GM10248 (cell line): ENCODE measurements around the gene SCYL3.
A peak's percentile ranks its signal among the peaks of the same experiment; 100 is the strongest.

ENCODE experiments used
- CTCF ChIA-PET: fragments of 300-600 bp; sonication (Branson Sonifier 250); formaldehyde crosslinking; extraction: SDS; loops from one replicate; lab custom pipeline; 2021; ENCODE audit warnings: antibody characterized with exemption; lab: Yijun Ruan, JAX
- POLR2A ChIA-PET: fragments of 350-650 bp; sonication (Branson Sonifier 250); formaldehyde crosslinking; extraction: SDS; loops from one replicate; lab custom pipeline; 2020; ENCODE audit warnings: antibody characterized with exemption; lab: Yijun Ruan, JAX
- DNase-seq: peaks from one replicate; pipeline ENCODE4 v3.0.0; 2012; ENCODE audit errors: extremely low spot score
- TF ChIP-seq, protein P1 (sequence below): IDR thresholded peaks from 2 replicates; pipeline ENCODE4 v1.5.1; 2012; ENCODE audit warnings: mild to moderate bottlenecking, low read depth; ENCODE audit errors: extremely low read depth, missing control alignments, control extremely low read depth

The SCYL3 gene

GRCh38 chr1:169892176-169892926 lies 1.3 kb downstream of the SCYL3 start:
- CTCF ChIA-PET, result interaction anchor here (0.9 to 3.0 kb wide), 11 partner anchors 8 to 641 kb away, joined by 3 to 21 read pairs (median 4); partner anchors contain the start of gene KIFAP3
- POLR2A ChIA-PET, result no interaction called here
- TF ChIP-seq, protein P1, sequence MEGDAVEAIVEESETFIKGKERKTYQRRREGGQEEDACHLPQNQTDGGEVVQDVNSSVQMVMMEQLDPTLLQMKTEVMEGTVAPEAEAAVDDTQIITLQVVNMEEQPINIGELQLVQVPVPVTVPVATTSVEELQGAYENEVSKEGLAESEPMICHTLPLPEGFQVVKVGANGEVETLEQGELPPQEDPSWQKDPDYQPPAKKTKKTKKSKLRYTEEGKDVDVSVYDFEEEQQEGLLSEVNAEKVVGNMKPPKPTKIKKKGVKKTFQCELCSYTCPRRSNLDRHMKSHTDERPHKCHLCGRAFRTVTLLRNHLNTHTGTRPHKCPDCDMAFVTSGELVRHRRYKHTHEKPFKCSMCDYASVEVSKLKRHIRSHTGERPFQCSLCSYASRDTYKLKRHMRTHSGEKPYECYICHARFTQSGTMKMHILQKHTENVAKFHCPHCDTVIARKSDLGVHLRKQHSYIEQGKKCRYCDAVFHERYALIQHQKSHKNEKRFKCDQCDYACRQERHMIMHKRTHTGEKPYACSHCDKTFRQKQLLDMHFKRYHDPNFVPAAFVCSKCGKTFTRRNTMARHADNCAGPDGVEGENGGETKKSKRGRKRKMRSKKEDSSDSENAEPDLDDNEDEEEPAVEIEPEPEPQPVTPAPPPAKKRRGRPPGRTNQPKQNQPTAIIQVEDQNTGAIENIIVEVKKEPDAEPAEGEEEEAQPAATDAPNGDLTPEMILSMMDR, result no peak
- no peak for DNase-seq

- CTCF ChIA-PET, result interaction anchor here (0.9 to 1.8 kb wide), 9 partner anchors 9 to 642 kb away, joined by 3 to 6 read pairs (median 3); no protein-coding TSS in a partner anchor
- no peak for DNase-seq
- TF ChIP-seq, protein P1, result no peak
- POLR2A ChIA-PET, result interaction anchor here (0.9 kb wide), 1 partner anchor 35 kb away, joined by 3 read pairs; no protein-coding TSS in a partner anchor
Measured at GRCh38 chr1:169891539-169891885, 2.2 kb downstream of the SCYL3 start.

DNA sequence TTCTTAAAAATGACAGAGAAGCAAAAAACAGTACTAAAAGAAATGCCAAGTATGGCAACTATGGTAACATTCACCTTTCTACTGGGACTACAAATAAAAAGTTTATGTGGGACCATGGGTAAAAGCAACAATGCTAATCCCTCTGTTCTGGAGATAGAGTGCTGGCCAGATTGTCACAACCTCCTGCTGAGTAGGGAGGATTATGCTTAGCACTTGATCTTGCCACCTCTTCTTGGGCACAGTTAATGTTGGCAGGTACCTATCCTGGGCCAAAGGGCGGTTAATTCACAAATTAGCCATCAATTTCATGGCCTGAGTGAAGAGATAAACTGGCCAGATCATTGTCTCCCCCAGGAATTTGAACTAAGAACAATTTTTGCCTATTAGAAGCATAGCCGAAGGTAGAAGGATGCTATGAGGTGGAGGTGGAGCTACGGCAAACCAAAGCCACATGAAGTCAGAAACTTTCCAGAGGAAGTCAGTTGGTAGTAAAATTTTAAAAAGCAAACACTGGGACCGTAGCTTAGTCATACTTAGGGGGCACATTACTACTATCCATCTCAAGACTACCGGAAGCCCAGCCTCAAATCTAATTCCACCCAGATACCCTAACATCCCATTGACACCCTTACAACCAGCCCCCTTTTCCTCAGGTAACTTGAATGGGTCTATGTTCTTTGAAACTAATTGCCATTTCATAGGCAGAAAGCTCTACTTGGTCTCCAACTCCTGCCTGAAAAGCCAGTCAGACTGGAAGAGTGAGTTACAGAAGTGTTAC lies 2.7 kb downstream of the SCYL3 start:
- TF ChIP-seq, protein P1, result no peak
- ChIA-PET POLR2A (interaction anchor here (0.9 kb wide), 1 partner anchor 35 kb away, joined by 3 read pairs; no protein-coding TSS in a partner anchor), CTCF (interaction anchor here (0.9 to 1.8 kb wide), 9 partner anchors 8 to 642 kb away, joined by 3 to 6 read pairs (median 3); no protein-coding TSS in a partner anchor)
- peak; percentile 35 for DNase-seq

DNA sequence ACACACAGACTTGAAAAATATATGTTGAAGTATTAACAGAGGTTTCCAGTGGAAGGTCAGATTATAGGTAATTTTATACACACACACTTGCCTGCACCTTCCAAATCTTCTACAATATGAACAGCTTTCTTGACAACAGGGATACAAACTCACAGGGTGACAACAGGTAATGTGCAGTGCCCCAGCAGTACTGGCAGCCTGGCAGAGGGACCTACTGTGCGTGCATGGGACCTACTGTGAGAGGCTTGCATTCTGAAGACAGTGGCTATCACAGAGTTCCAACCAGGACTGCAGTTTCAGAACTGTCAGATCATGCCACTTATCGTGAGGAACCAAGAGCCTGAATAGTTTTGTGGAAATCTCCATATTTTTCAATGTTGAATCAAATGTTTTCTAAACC lies 3.8 kb downstream of the SCYL3 start:
- DNase-seq, result no peak
- TF ChIP-seq, protein P1, result no peak
- ChIA-PET CTCF (interaction anchor here (1.5 to 3.3 kb wide), 2 partner anchors 11 to 21 kb away, joined by 3 to 11 read pairs; no protein-coding TSS in a partner anchor), POLR2A (no interaction called here)

GRCh38 chr1:169886931-169887330 lies 6.8 kb downstream of the SCYL3 start:
- ChIA-PET POLR2A (no interaction called here), CTCF (interaction anchor here (1.1 to 3.3 kb wide), 3 partner anchors 8 to 175 kb away, joined by 3 to 11 read pairs (median 3); no protein-coding TSS in a partner anchor)
- no peak for DNase-seq
- TF ChIP-seq, protein P1, result no peak

- ChIA-PET POLR2A (no interaction called here), CTCF (interaction anchor here (1.1 to 1.3 kb wide), 3 partner anchors 17 to 174 kb away, joined by 3 read pairs; no protein-coding TSS in a partner anchor)
- TF ChIP-seq, protein P1, result no peak
- no peak for DNase-seq
Measured at GRCh38 chr1:169886422-169886821, 7.3 kb downstream of the SCYL3 start.
